Measurements from ENCODE around the gene EPN2. TPM values are rescaled to one million over a fixed set of nuclear protein-coding genes. Genes with fewer than 3 reads are reported as not detected.

EPN2 gene
- total and polyA plus RNA-seq, 10 of the 15 experiments (the other 5 are each of a cell fraction or from before 2014, with no cell fraction given) = 0.26 to 8.4 (median 4.7) TPM

DNA sequence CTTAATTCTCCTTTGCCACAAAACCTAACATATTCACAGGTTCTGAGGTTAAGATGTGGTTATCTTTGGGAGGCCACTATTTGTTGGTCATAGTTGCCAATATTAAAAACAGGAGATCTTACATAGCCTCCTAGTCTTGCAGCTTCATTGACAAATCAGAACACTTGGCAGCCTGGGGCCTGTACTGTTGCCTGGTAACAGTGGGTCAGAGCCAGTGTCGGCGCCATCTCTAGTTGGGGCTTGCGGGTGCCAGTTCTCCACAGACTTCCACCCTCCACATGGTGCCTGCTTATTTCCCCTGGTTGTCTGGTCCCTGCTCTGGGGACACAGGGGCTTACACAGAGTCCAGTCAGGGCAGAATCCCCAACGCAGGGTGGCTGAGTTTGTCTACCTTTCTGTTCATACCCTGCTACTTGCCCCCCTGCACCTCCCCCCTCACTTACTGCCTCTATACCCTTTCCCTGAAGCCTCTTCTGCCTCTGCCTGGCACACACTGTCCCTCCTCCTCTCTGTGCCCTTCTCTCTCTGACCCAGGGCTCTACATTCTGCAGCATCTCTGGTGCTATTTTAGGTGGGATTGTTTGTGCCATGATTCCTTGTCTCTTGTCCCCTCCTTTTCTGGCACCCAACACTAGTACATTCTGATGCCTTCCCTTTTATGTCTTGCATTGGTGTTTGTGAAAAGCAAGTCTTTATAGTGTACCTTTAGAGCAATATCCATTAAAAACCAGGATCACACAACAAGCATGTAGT, 13.4 kb downstream of the EPN2 start:
- H4K20me1 ChIP-seq (ENCODE audit: control insufficient read depth, insufficient read depth) = no peaks in the 10 kb centered on the region; the same call in 1 of the 2 replicates
- H3K36me3 ChIP-seq (ENCODE audit: control insufficient read depth in 2 of 2, insufficient read depth in 2 of 2, low read length in 1 of 2) = no peaks in the 10 kb centered on the region
- no peak for ATAC-seq
- no peak for FAIRE-seq
- intact Hi-C loops (cut with micrococcal nuclease; ENCODE audit: unreplicated experiment) (no loop called here), in situ Hi-C loops (cut with MboI) (loop anchor here (5.0 kb wide), 2 partner anchors 87 to 197 kb away; no protein-coding TSS in a partner anchor)
- no peak overlapping the region for H3K27ac ChIP-seq (ENCODE audit: control insufficient read depth, insufficient read depth)
- WGBS (ENCODE audit: insufficient coverage, insufficient replicate concordance, low lambda C conversion rate, missing lambda C conversion rate) = 86% methylated on average over 4 of the region's 4 CpGs
- no peak overlapping the region for H3K9ac ChIP-seq (ENCODE audit: control insufficient read depth, insufficient read depth, low read length)
- RAD21 ChIA-PET (ENCODE audit: unreplicated experiment) = no interaction called here
- TF ChIP-seq ZZZ3 (IDR thresholded peaks at IDR 0.05; ENCODE audit: control insufficient read depth, insufficient read length, low read depth) (no peak), LARP7 (IDR thresholded peaks at IDR 0.05) (no peak), TBL1XR1 (IDR thresholded peaks at IDR 0.05; ENCODE audit: low read depth, low read length) (no peak), TAF1 (IDR thresholded peaks at IDR 0.05; ENCODE audit: borderline replicate concordance, low read depth, low read length) (no peak), FOXM1 (IDR thresholded peaks at IDR 0.05; ENCODE audit: low read depth, low read length) (no peak), JUNB (IDR thresholded peaks at IDR 0.05) (no peak), POLR2AphosphoS2 (IDR thresholded peaks at IDR 0.05; ENCODE audit: low read depth, low read length) (no peak), NRF1 (conservative IDR thresholded peaks at IDR 0.05; ENCODE audit: low read depth, low read length) (no peak), CHD1 (IDR thresholded peaks at IDR 0.05; ENCODE audit: low read depth, low read length) (no peak), HDAC6 (IDR thresholded peaks at IDR 0.05; ENCODE audit: unreplicated experiment) (no peak)
- TF ChIP-seq, protein P1, sequence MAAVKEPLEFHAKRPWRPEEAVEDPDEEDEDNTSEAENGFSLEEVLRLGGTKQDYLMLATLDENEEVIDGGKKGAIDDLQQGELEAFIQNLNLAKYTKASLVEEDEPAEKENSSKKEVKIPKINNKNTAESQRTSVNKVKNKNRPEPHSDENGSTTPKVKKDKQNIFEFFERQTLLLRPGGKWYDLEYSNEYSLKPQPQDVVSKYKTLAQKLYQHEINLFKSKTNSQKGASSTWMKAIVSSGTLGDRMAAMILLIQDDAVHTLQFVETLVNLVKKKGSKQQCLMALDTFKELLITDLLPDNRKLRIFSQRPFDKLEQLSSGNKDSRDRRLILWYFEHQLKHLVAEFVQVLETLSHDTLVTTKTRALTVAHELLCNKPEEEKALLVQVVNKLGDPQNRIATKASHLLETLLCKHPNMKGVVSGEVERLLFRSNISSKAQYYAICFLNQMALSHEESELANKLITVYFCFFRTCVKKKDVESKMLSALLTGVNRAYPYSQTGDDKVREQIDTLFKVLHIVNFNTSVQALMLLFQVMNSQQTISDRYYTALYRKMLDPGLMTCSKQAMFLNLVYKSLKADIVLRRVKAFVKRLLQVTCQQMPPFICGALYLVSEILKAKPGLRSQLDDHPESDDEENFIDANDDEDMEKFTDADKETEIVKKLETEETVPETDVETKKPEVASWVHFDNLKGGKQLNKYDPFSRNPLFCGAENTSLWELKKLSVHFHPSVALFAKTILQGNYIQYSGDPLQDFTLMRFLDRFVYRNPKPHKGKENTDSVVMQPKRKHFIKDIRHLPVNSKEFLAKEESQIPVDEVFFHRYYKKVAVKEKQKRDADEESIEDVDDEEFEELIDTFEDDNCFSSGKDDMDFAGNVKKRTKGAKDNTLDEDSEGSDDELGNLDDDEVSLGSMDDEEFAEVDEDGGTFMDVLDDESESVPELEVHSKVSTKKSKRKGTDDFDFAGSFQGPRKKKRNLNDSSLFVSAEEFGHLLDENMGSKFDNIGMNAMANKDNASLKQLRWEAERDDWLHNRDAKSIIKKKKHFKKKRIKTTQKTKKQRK (IDR thresholded peaks at IDR 0.05; ENCODE audit: low read depth, low read length) = no peak
- TF ChIP-seq, protein P2, sequence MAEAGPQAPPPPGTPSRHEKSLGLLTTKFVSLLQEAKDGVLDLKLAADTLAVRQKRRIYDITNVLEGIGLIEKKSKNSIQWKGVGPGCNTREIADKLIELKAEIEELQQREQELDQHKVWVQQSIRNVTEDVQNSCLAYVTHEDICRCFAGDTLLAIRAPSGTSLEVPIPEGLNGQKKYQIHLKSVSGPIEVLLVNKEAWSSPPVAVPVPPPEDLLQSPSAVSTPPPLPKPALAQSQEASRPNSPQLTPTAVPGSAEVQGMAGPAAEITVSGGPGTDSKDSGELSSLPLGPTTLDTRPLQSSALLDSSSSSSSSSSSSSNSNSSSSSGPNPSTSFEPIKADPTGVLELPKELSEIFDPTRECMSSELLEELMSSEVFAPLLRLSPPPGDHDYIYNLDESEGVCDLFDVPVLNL (IDR thresholded peaks at IDR 0.05; ENCODE audit: low read depth, low read length) = no peak
- TF ChIP-seq, protein P3, sequence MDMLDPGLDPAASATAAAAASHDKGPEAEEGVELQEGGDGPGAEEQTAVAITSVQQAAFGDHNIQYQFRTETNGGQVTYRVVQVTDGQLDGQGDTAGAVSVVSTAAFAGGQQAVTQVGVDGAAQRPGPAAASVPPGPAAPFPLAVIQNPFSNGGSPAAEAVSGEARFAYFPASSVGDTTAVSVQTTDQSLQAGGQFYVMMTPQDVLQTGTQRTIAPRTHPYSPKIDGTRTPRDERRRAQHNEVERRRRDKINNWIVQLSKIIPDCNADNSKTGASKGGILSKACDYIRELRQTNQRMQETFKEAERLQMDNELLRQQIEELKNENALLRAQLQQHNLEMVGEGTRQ (IDR thresholded peaks at IDR 0.05; ENCODE audit: borderline replicate concordance, low read depth, low read length) = no peak
- TF ChIP-seq, protein P4, sequence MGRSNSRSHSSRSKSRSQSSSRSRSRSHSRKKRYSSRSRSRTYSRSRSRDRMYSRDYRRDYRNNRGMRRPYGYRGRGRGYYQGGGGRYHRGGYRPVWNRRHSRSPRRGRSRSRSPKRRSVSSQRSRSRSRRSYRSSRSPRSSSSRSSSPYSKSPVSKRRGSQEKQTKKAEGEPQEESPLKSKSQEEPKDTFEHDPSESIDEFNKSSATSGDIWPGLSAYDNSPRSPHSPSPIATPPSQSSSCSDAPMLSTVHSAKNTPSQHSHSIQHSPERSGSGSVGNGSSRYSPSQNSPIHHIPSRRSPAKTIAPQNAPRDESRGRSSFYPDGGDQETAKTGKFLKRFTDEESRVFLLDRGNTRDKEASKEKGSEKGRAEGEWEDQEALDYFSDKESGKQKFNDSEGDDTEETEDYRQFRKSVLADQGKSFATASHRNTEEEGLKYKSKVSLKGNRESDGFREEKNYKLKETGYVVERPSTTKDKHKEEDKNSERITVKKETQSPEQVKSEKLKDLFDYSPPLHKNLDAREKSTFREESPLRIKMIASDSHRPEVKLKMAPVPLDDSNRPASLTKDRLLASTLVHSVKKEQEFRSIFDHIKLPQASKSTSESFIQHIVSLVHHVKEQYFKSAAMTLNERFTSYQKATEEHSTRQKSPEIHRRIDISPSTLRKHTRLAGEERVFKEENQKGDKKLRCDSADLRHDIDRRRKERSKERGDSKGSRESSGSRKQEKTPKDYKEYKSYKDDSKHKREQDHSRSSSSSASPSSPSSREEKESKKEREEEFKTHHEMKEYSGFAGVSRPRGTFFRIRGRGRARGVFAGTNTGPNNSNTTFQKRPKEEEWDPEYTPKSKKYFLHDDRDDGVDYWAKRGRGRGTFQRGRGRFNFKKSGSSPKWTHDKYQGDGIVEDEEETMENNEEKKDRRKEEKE (IDR thresholded peaks at IDR 0.05) = no peak
- no peaks in the 10 kb centered on the region for H3K79me2 ChIP-seq (ENCODE audit: control insufficient read depth, insufficient read depth, low read length)
- H3K4me3 ChIP-seq = no peak overlapping the region
- DNase-seq (ENCODE audit: low read depth, low spot score) = no peak
- no TSS peak for BruUV-seq (replicated peaks)
- CTCF ChIA-PET = no interaction called here
- POLR2A ChIA-PET = no interaction called here
- H2AFZ ChIP-seq (ENCODE audit: control insufficient read depth, low read depth, low read length) = no peak overlapping the region
- no peak overlapping the region for H3K4me2 ChIP-seq (ENCODE audit: control insufficient read depth, insufficient read depth)
- no peaks in the 10 kb centered on the region for H3K4me1 ChIP-seq (ENCODE audit: control insufficient read depth, insufficient read depth, low read length)
- no peaks in the 10 kb centered on the region for H3K9me3 ChIP-seq (replicated peaks; ENCODE audit: control insufficient read depth, insufficient read depth, low read length)
- SMC1A ChIA-PET (ENCODE audit: uncharacterized antibody, unreplicated experiment) = no interaction called here
- no peaks in the 10 kb centered on the region; a peak in 2 of 4 replicates for H3K27me3 ChIP-seq (replicated peaks in 1 of 2; ENCODE audit: control insufficient read depth in 2 of 2, insufficient read depth in 2 of 2, low read length in 1 of 2)

Data from GM12878 (cell line).